Measurements from ENCODE around the gene SH3TC1. TPM values are rescaled to one million over a fixed set of nuclear protein-coding genes. Genes with fewer than 3 reads are reported as not detected.
A peak's percentile ranks its signal among the peaks of the same experiment; 100 is the strongest.

Gene SH3TC1
- total and polyA plus RNA-seq, 2 of the 13 experiments (the other 11 are each of a cell fraction or from before 2014, with no cell fraction given): 14.9 to 21.8 TPM

DNA sequence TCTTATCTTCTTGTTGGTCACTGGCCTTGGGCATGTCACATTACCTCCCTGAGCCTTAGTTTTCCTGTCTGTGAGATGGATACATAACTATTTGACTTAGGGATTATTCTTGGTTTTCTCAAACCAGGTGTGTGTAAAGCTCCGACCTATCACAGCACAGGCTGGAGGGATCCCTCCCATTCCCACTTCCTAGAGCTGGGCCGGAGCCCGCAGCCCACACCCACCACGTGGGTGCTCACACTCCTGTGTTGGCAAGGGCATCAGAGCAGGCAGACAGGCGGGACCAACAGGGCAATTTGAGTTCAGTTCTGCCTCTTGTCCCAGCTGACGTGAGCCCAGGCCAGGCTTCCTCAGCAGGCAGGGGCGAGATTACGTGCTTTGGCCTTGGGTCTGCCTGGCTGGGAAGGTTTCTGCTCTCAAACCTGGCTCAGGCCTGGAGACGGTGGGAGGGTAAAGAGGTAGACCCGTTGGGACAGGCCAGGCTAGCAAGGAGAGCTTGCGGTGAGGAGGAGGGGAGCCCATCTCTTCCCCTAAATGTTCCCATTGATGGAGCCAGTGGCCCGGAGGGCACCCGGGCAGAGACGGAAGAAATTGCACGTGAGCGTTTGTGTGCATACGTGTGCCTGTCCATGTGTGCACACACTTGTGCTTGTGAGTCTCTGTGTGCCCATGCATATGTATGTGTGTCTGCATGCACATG lies 734 bp upstream of the SH3TC1 start (continued):
- TF ChIP-seq, protein P1, sequence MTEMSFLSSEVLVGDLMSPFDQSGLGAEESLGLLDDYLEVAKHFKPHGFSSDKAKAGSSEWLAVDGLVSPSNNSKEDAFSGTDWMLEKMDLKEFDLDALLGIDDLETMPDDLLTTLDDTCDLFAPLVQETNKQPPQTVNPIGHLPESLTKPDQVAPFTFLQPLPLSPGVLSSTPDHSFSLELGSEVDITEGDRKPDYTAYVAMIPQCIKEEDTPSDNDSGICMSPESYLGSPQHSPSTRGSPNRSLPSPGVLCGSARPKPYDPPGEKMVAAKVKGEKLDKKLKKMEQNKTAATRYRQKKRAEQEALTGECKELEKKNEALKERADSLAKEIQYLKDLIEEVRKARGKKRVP (CRISPR knock-in tag; IDR thresholded peaks at IDR 0.05): no peak
- peak; percentile 5; the same call in 1 of the 2 replicates for TF ChIP-seq SP2 (CRISPR knock-in tag; IDR thresholded peaks at IDR 0.05)
- TF ChIP-seq, protein P2, sequence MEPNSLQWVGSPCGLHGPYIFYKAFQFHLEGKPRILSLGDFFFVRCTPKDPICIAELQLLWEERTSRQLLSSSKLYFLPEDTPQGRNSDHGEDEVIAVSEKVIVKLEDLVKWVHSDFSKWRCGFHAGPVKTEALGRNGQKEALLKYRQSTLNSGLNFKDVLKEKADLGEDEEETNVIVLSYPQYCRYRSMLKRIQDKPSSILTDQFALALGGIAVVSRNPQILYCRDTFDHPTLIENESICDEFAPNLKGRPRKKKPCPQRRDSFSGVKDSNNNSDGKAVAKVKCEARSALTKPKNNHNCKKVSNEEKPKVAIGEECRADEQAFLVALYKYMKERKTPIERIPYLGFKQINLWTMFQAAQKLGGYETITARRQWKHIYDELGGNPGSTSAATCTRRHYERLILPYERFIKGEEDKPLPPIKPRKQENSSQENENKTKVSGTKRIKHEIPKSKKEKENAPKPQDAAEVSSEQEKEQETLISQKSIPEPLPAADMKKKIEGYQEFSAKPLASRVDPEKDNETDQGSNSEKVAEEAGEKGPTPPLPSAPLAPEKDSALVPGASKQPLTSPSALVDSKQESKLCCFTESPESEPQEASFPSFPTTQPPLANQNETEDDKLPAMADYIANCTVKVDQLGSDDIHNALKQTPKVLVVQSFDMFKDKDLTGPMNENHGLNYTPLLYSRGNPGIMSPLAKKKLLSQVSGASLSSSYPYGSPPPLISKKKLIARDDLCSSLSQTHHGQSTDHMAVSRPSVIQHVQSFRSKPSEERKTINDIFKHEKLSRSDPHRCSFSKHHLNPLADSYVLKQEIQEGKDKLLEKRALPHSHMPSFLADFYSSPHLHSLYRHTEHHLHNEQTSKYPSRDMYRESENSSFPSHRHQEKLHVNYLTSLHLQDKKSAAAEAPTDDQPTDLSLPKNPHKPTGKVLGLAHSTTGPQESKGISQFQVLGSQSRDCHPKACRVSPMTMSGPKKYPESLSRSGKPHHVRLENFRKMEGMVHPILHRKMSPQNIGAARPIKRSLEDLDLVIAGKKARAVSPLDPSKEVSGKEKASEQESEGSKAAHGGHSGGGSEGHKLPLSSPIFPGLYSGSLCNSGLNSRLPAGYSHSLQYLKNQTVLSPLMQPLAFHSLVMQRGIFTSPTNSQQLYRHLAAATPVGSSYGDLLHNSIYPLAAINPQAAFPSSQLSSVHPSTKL (CRISPR knock-in tag; IDR thresholded peaks at IDR 0.05): no peak
- TF ChIP-seq DNMT1 (CRISPR knock-in tag; IDR thresholded peaks at IDR 0.05): 0 out of 2 replicates have a peak, but pooled peaks have one; percentile 23
- 0 out of 2 replicates have a peak, but pooled peaks have one; percentile 53 for TF ChIP-seq ZNF572 (CRISPR knock-in tag; IDR thresholded peaks at IDR 0.05)
- no peak for TF ChIP-seq MEF2D (CRISPR knock-in tag; IDR thresholded peaks at IDR 0.05)
- peak; percentile 95 for TF ChIP-seq ZNF629 (CRISPR knock-in tag; conservative IDR thresholded peaks at IDR 0.05)
- TF ChIP-seq, protein P3, sequence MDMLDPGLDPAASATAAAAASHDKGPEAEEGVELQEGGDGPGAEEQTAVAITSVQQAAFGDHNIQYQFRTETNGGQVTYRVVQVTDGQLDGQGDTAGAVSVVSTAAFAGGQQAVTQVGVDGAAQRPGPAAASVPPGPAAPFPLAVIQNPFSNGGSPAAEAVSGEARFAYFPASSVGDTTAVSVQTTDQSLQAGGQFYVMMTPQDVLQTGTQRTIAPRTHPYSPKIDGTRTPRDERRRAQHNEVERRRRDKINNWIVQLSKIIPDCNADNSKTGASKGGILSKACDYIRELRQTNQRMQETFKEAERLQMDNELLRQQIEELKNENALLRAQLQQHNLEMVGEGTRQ (IDR thresholded peaks at IDR 0.05; ENCODE audit: low read depth, low read length): no peak
- TF ChIP-seq, protein P3 (CRISPR knock-in tag; IDR thresholded peaks at IDR 0.05; ENCODE audit: borderline replicate concordance): no peak
- TF ChIP-seq ZNF552 (CRISPR knock-in tag; IDR thresholded peaks at IDR 0.05; ENCODE audit: borderline replicate concordance): no peak
- no peak for TF ChIP-seq ISX (CRISPR knock-in tag; conservative IDR thresholded peaks at IDR 0.05)
- TF ChIP-seq ZZZ3 (CRISPR knock-in tag; IDR thresholded peaks at IDR 0.05; ENCODE audit: borderline replicate concordance): no peak
- TF ChIP-seq ARID2 (CRISPR knock-in tag; IDR thresholded peaks at IDR 0.05; ENCODE audit: borderline replicate concordance): peak; percentile 39; the same call in 1 of the 2 replicates
- TF ChIP-seq ZNF329 (CRISPR knock-in tag; IDR thresholded peaks at IDR 0.05; ENCODE audit: low read depth): no peak
- TF ChIP-seq TRIM24 (CRISPR knock-in tag; IDR thresholded peaks at IDR 0.05): no peak
- no peak for TF ChIP-seq TOE1 (CRISPR knock-in tag; IDR thresholded peaks at IDR 0.05)
- TF ChIP-seq ZNF780A (CRISPR knock-in tag; IDR thresholded peaks at IDR 0.05): no peak
- TF ChIP-seq, protein P4, sequence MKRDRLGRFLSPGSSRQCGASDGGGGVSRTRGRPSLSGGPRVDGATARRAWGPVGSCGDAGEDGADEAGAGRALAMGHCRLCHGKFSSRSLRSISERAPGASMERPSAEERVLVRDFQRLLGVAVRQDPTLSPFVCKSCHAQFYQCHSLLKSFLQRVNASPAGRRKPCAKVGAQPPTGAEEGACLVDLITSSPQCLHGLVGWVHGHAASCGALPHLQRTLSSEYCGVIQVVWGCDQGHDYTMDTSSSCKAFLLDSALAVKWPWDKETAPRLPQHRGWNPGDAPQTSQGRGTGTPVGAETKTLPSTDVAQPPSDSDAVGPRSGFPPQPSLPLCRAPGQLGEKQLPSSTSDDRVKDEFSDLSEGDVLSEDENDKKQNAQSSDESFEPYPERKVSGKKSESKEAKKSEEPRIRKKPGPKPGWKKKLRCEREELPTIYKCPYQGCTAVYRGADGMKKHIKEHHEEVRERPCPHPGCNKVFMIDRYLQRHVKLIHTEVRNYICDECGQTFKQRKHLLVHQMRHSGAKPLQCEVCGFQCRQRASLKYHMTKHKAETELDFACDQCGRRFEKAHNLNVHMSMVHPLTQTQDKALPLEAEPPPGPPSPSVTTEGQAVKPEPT (CRISPR knock-in tag; IDR thresholded peaks at IDR 0.05; ENCODE audit: low read depth): no peak

All from HepG2 (cell line).